Spleen (tissue), 11 donors: Measurements from ENCODE around the gene EPHX1. TPM values are rescaled to one million over a fixed set of nuclear protein-coding genes. Genes with fewer than 3 reads are reported as not detected.

Experiments
- DNase-seq: peaks from one replicate; pipeline ENCODE4 v3.0.0-alpha.2; 2020
- H3K27ac ChIP-seq, 8 donors: fragments of 200-600 bp; sonication (generic) in 7 of 8; 1 replicate in 4 of 8; 2 replicates in 4 of 8; pipeline versions ENCODE4 v1.5.0 to v1.8.0; 2016 to 2021; ENCODE audit warnings: inconsistent platforms in 4 of 8, mild to moderate bottlenecking in 4 of 8, moderate library complexity in 1 of 8
- H3K27me3 ChIP-seq, 7 donors: fragments of 200-600 bp; sonication (generic) in 6 of 7; replicated peaks in 1 of 7; 1 replicate in 4 of 7; 2 replicates in 3 of 7; pipeline versions ENCODE4 v1.5.0 to v1.8.0; 2016 to 2021; ENCODE audit warnings: inconsistent platforms in 3 of 7, mild to moderate bottlenecking in 1 of 7
- H3K36me3 ChIP-seq, 6 donors: fragments of 200-600 bp; sonication (generic) in 5 of 6; 1 replicate in 4 of 6; 2 replicates in 2 of 6; pipeline versions ENCODE4 v1.5.0 to v1.8.0; 2016 to 2021; ENCODE audit warnings: inconsistent platforms in 2 of 6
- H3K4me1 ChIP-seq, 6 donors: fragments of 200-600 bp; sonication (generic) in 5 of 6; 1 replicate in 3 of 6; 2 replicates in 3 of 6; pipeline versions ENCODE4 v1.5.0 to v1.8.0; 2016 to 2021; ENCODE audit warnings: inconsistent platforms in 3 of 6
- H3K4me3 ChIP-seq, 8 donors: fragments of 200-600 bp; sonication (generic) in 7 of 8; 1 replicate in 4 of 8; 2 replicates in 4 of 8; pipeline versions ENCODE4 v1.5.0 to v1.8.0; 2016 to 2021; ENCODE audit warnings: inconsistent platforms in 4 of 8, mild to moderate bottlenecking in 4 of 8, moderate library complexity in 2 of 8
- H3K9me3 ChIP-seq, 8 donors: fragments of 200-600 bp; sonication (generic) in 7 of 8; 1 replicate in 4 of 8; 2 replicates in 4 of 8; pipeline versions ENCODE4 v1.5.0 to v1.8.0; 2016 to 2021; ENCODE audit warnings: inconsistent platforms in 4 of 8
- POLR2A ChIP-seq, 3 donors: fragments of 450-650 bp; IDR thresholded peaks; one replicate each; pipeline ENCODE4 v1.5.1; 2017; ENCODE audit warnings: antibody characterized with exemption in 3 of 3, mild to moderate bottlenecking in 1 of 3
- POLR2AphosphoS5 ChIP-seq, 3 donors: sonication (generic); formaldehyde crosslinking; IDR thresholded peaks; one replicate each; pipeline ENCODE4 v1.5.1; 2017; ENCODE audit warnings: antibody characterized with exemption in 3 of 3
- WGBS, 5 donors: extraction: QIAGEN DNeasy Blood & Tissue Kit in 3 of 5; methylation state at CpG; one replicate each; pipeline versions ENCODE4 v1.1.5 to v1.1.7; 2013 to 2018; 5-methylcytosine and 5-hydroxymethylcytosine counted together
- intact Hi-C: fragments of 100-400 bp; cut with DNase I; formaldehyde crosslinking; loops from one replicate; pipeline ENCODE4 v1.15.0; 2023; ENCODE audit warnings: low total_unique reads
- polyA plus RNA-seq, 3 donors: library from polyadenylated mRNA; stranded (reverse); fragments of 200-250 nt; gene quantifications; one replicate each; pipeline ENCODE4 v1.2.1, GENCODE V29; 2013
- total RNA-seq, 7 donors: library from RNA; depleted of rRNA in 3 of 7; stranded (reverse); fragments of >200 nt in 3 of 7; fragmentation: NEBNext Ultra II Directional in 4 of 7; extraction: Animal tissue kit (Norgen Biotek cat#: 25700) in 4 of 7; gene quantifications; one replicate each; pipeline versions ENCODE4 v1.1.0 to v1.2.1, GENCODE V29; 2016 to 2021
- TF ChIP-seq, protein P1 (sequence below), 11 experiments: fragments of 200-600 bp in 7 of 11; fragments of 450-650 bp in 4 of 11; sonication (generic) in 4 of 11; IDR thresholded peaks in 8 of 11; conservative IDR thresholded peaks in 3 of 11; 1 replicate in 7 of 11; 2 replicates in 4 of 11; pipeline versions ENCODE4 v1.4.0 to v1.8.0; 2016 to 2021; ENCODE audit warnings: antibody characterized with exemption in 11 of 11, inconsistent platforms in 4 of 11, mild to moderate bottlenecking in 1 of 11
- donor health status: healthy with polysubstance abuse.
- donor health status: DM: no; HTN: no; CAD: no; lungs with moderate emphysema.
- donor health status: DM: no; HTN: no; CAD: no.
- donor health status: Bipolar disorder and iron deficiency.
- donor health status: healthy.
- donor health status: DM: no; HTN: no; CAD: no.
- donor health status: DM: yes; HTN: yes; CAD: no.

The EPHX1 gene
- total and polyA plus RNA-seq, 10 donors, result 3.9 to 92.8 (median 43.9) TPM

DNA sequence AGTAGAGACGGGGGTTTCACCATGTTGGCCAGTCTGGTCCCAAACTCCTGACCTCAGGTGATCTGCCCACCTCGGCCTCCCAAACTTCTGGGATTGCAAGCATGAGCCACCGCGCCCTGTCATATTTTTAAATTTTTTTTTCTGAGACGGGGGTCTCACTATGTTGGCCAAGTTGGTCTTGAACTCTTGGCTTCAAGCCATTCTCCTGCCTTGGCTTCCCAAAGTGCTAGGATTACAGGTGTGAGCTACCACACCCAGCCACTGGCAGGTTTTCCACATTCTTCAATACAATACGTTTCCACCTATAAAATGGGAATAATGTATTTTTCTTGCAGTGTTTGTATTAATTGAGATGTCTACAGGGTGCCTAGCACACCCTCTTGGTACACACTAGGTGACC is 82.4 kb downstream of the EPHX1 start:
- WGBS, 5 donors, result 80 to 94% (median 91%) methylated on average over 6 of the region's 6 CpGs
- no peak for DNase-seq
- intact Hi-C loops, result no loop called here
- Histone ChIP-seq H3K36me3 (no peaks in the 10 kb centered on the region), H3K27ac (no peak overlapping the region), H3K27me3 (peaks cover 0 to 6% (median 0%) of the 10 kb centered on the region in 7 donors), H3K9me3 (no peaks in the 10 kb centered on the region), H3K4me1 (peaks cover under 1 to 17% (median 14%) of the 10 kb centered on the region in 6 donors), H3K4me3 (no peak overlapping the region)
- TF ChIP-seq, protein P1, sequence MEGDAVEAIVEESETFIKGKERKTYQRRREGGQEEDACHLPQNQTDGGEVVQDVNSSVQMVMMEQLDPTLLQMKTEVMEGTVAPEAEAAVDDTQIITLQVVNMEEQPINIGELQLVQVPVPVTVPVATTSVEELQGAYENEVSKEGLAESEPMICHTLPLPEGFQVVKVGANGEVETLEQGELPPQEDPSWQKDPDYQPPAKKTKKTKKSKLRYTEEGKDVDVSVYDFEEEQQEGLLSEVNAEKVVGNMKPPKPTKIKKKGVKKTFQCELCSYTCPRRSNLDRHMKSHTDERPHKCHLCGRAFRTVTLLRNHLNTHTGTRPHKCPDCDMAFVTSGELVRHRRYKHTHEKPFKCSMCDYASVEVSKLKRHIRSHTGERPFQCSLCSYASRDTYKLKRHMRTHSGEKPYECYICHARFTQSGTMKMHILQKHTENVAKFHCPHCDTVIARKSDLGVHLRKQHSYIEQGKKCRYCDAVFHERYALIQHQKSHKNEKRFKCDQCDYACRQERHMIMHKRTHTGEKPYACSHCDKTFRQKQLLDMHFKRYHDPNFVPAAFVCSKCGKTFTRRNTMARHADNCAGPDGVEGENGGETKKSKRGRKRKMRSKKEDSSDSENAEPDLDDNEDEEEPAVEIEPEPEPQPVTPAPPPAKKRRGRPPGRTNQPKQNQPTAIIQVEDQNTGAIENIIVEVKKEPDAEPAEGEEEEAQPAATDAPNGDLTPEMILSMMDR (IDR thresholded peaks at IDR 0.05 in 8 of 11, conservative IDR thresholded peaks at IDR 0.05 in 3 of 11), result no peak
- TF ChIP-seq POLR2AphosphoS5 (IDR thresholded peaks at IDR 0.05) (no peak), POLR2A (IDR thresholded peaks at IDR 0.05) (no peak)

Other genes with a start within 250 kb of the EPHX1 start
- 10 to 100 TPM; 35.4 to 98.1 (median 55.4) TPM for gene ENAH, start 157.0 kb upstream of the EPHX1 start, total RNA-seq
- 10 to 100 TPM in 1 of 3 donors, 1 to 10 TPM in 2; 5.1 to 17.8 (median 5.2) TPM for gene ENAH, start 157.0 kb upstream of the EPHX1 start, polyA plus RNA-seq
- gene SRP9, start 32.3 kb upstream of the EPHX1 start, total RNA-seq, result 100 to 1,000 TPM; 145 to 229 (median 159) TPM
- 100 to 1,000 TPM; 167 to 269 (median 210) TPM for gene SRP9, start 32.3 kb upstream of the EPHX1 start, polyA plus RNA-seq
- 100 to 1,000 TPM in 5 of 7 donors, 10 to 100 TPM in 2; 93.9 to 143 (median 122) TPM for gene TMEM63A, start 72.3 kb downstream of the EPHX1 start, total RNA-seq
- 10 to 100 TPM; 15.0 to 47.4 (median 23.6) TPM for gene TMEM63A, start 72.3 kb downstream of the EPHX1 start, polyA plus RNA-seq
- gene LEFTY1, start 79.0 kb downstream of the EPHX1 start, total RNA-seq, result under 1 TPM in 4 of 7 donors, not detected in 3; 0.34 to 0.95 (median 0.48) TPM
- under 1 TPM; 0.06 to 0.09 (median 0.09) TPM for gene LEFTY1, start 79.0 kb downstream of the EPHX1 start, polyA plus RNA-seq
- 10 to 100 TPM; 50.0 to 72.8 (median 67.6) TPM for gene PYCR2, start 114.1 kb downstream of the EPHX1 start, total RNA-seq
- 10 to 100 TPM; 68.1 to 80.4 (median 79.9) TPM for gene PYCR2, start 114.1 kb downstream of the EPHX1 start, polyA plus RNA-seq
- under 1 TPM in 3 of 7 donors, not detected in 4; 0.34 to 0.54 (median 0.37) TPM for gene LEFTY2, start 131.1 kb downstream of the EPHX1 start, total RNA-seq
- gene LEFTY2, start 131.1 kb downstream of the EPHX1 start, polyA plus RNA-seq, result under 1 TPM; 0.06 to 0.65 (median 0.11) TPM
- gene SDE2, start 189.2 kb downstream of the EPHX1 start, total RNA-seq, result 10 to 100 TPM; 18.4 to 23.6 (median 21.7) TPM
- 1 to 10 TPM; 4.6 to 9.9 (median 5.6) TPM for gene SDE2, start 189.2 kb downstream of the EPHX1 start, polyA plus RNA-seq